GM23338 (cell line): Measurements from ENCODE around the gene ATP8A2. TPM values are rescaled to one million over a fixed set of nuclear protein-coding genes. Genes with fewer than 3 reads are reported as not detected.
A peak's percentile ranks its signal among the peaks of the same experiment; 100 is the strongest.

Experiments
- ATAC-seq: fragments of 200-7000 bp; cut with Tn5 transposase; 3 replicates; pipeline ENCODE4 v1.9.1; 2020
- DNase-seq: peaks from one replicate; pipeline ENCODE4 v3.0.0-alpha.2; 2015; ENCODE audit warnings: low spot score
- H2AFZ ChIP-seq: fragments of 200-600 bp; sonication (generic); 2 replicates; pipeline ENCODE4 v1.8.0; 2016; ENCODE audit warnings: antibody characterized with exemption, mild to moderate bottlenecking, moderate library complexity
- H3F3A ChIP-seq: fragments of 200-600 bp; sonication (generic); replicated peaks from 2 replicates; pipeline ENCODE4 v1.8.0; 2017; ENCODE audit warnings: antibody characterized with exemption, mixed run types, low read depth
- H3K27ac ChIP-seq: fragments of 200-600 bp; sonication (generic); 2 replicates; pipeline ENCODE4 v1.6.1; 2016; ENCODE audit warnings: low read depth
- H3K27me3 ChIP-seq: fragments of 200-600 bp; sonication (generic); 2 replicates; pipeline ENCODE4 v1.8.0; 2016; ENCODE audit warnings: mild to moderate bottlenecking, mixed run types, moderate library complexity; ENCODE audit not compliant: insufficient read depth
- H3K36me3 ChIP-seq: fragments of 200-600 bp; sonication (generic); 2 replicates; pipeline ENCODE4 v1.8.0; 2016; ENCODE audit warnings: mild to moderate bottlenecking; ENCODE audit not compliant: insufficient read depth
- H3K4me1 ChIP-seq: fragments of 200-600 bp; sonication (generic); 2 replicates; pipeline ENCODE4 v1.8.0; 2016; ENCODE audit warnings: mild to moderate bottlenecking, moderate library complexity; ENCODE audit not compliant: insufficient read depth
- H3K4me2 ChIP-seq: fragments of 200-600 bp; sonication (generic); 2 replicates; pipeline ENCODE4 v1.7.1; 2017; ENCODE audit warnings: mixed run types
- H3K4me3 ChIP-seq: fragments of 200-600 bp; sonication (generic); 2 replicates; pipeline ENCODE4 v1.6.1; 2016; ENCODE audit warnings: mixed run types
- H3K79me2 ChIP-seq: fragments of 200-600 bp; sonication (generic); replicated peaks from 2 replicates; pipeline ENCODE4 v1.8.0; 2017; ENCODE audit warnings: mild to moderate bottlenecking; ENCODE audit not compliant: insufficient read depth
- H3K9me2 ChIP-seq: fragments of 200-600 bp; sonication (generic); 2 replicates; pipeline ENCODE4 v1.8.0; 2017; ENCODE audit not compliant: insufficient read depth
- H4K20me1 ChIP-seq: fragments of 200-600 bp; sonication (generic); replicated peaks from 2 replicates; pipeline ENCODE4 v1.8.0; 2017; ENCODE audit warnings: mild to moderate bottlenecking; ENCODE audit not compliant: insufficient read depth
- H3K27ac Mint-ChIP-seq: 2 replicates; pipeline ENCODE4 v1.8.0; 2020; ENCODE audit warnings: inconsistent platforms, mild to moderate bottlenecking, moderate library complexity, mixed read lengths
- H3K27me3 Mint-ChIP-seq: 3 replicates; pipeline ENCODE4 v1.8.0; 2022; ENCODE audit warnings: low read depth, mild to moderate bottlenecking, moderate library complexity, mixed read lengths, inconsistent platforms; ENCODE audit not compliant: insufficient read depth, poor library complexity
- H3K36me3 Mint-ChIP-seq: 3 replicates; pipeline ENCODE4 v1.8.0; 2021; ENCODE audit warnings: low read depth, mild to moderate bottlenecking, inconsistent platforms, moderate library complexity, mixed read lengths
- H3K4me1 Mint-ChIP-seq: 3 replicates; pipeline ENCODE4 v1.8.0; 2020; ENCODE audit warnings: mild to moderate bottlenecking, inconsistent platforms, mixed read lengths
- H3K4me3 Mint-ChIP-seq: 3 replicates; pipeline ENCODE4 v1.8.0; 2021; ENCODE audit warnings: moderate library complexity, mild to moderate bottlenecking, inconsistent platforms, mixed read lengths
- H3K9me3 Mint-ChIP-seq: 3 replicates; pipeline ENCODE4 v1.8.0; 2020; ENCODE audit warnings: moderate library complexity, mild to moderate bottlenecking, inconsistent platforms, mixed read lengths
- CREB1 ChIP-seq: fragments of 250-450 bp; sonication (Bioruptor Pico); IDR thresholded peaks from 2 replicates; pipeline ENCODE4 v1.5.0; 2020; ENCODE audit warnings: low read depth, mild to moderate bottlenecking, moderate library complexity
- ETS1 ChIP-seq: IDR thresholded peaks from 2 replicates; pipeline ENCODE4 v1.6.1; 2016; ENCODE audit warnings: antibody characterized with exemption
- EZH2 ChIP-seq: fragments of 200-600 bp; sonication (generic); IDR thresholded peaks from one replicate; pipeline ENCODE4 v1.8.0; 2017; ENCODE audit warnings: antibody characterized with exemption, mild to moderate bottlenecking, low read depth; ENCODE audit not compliant: unreplicated experiment
- EZH2phosphoT487 ChIP-seq: fragments of 200-600 bp; sonication (generic); IDR thresholded peaks from one replicate; pipeline ENCODE4 v1.8.1; 2018; ENCODE audit warnings: antibody characterized with exemption; ENCODE audit not compliant: unreplicated experiment
- JUNB ChIP-seq: IDR thresholded peaks from one replicate; pipeline ENCODE4 v1.6.1; 2016; ENCODE audit warnings: antibody characterized with exemption; ENCODE audit not compliant: unreplicated experiment
- NANOG ChIP-seq: IDR thresholded peaks from 2 replicates; pipeline ENCODE4 v1.6.1; 2016; ENCODE audit warnings: antibody characterized with exemption, borderline replicate concordance
- REST ChIP-seq: IDR thresholded peaks from one replicate; pipeline ENCODE4 v1.6.1; 2018; ENCODE audit warnings: antibody characterized with exemption; ENCODE audit not compliant: unreplicated experiment
- STAT1 ChIP-seq: IDR thresholded peaks from one replicate; pipeline ENCODE4 v1.6.1; 2016; ENCODE audit warnings: antibody characterized with exemption; ENCODE audit not compliant: unreplicated experiment
- ZNF114 ChIP-seq: fragments of 250-450 bp; sonication (Bioruptor Pico); IDR thresholded peaks from 2 replicates; pipeline ENCODE4 v1.5.0; 2020; ENCODE audit warnings: mild to moderate bottlenecking, moderate library complexity
- polyA plus RNA-seq: library from polyadenylated mRNA; unstranded; fragments of >200 nt; fragmentation: Nextera tagmentation; extraction: Ambion mirVana; gene quantifications from 2 replicates; pipeline ENCODE4 v1.2.1, GENCODE V29; 2016
- total RNA-seq: library from RNA; depleted of rRNA; stranded (reverse); fragments of >200 nt; shearing (Covaris generic); gene quantifications from 2 replicates; pipeline ENCODE4 v1.2.3, GENCODE V29; 2014
- TF ChIP-seq, protein P1 (sequence below): fragments of 250-450 bp; sonication (Bioruptor Pico); IDR thresholded peaks from 2 replicates; pipeline ENCODE4 v1.5.0; 2020; ENCODE audit warnings: mild to moderate bottlenecking, moderate library complexity

The ATP8A2 gene
- total and polyA plus RNA-seq, 2 experiments from 2014 or later, result 5.7 to 8.8 TPM

GRCh38 chr13:25675060-25675459 lies 303.3 kb downstream of the ATP8A2 start:
- peaks cover 3% of the 10 kb centered on the region for H3K9me2 ChIP-seq
- Mint-ChIP-seq H3K9me3 (no peaks in the 10 kb centered on the region; the same call in 1 of the 3 replicates), H3K27me3 (peaks cover 15% of the 10 kb centered on the region), H3K4me1 (peaks cover 32% of the 10 kb centered on the region), H3K36me3 (no peaks in the 10 kb centered on the region), H3K27ac (no peak overlapping the region), H3K4me3 (no peak overlapping the region)
- H3K27ac ChIP-seq, result no peak overlapping the region
- TF ChIP-seq JUNB (no peak), EZH2 (no peak), NANOG (no peak), CREB1 (no peak), STAT1 (no peak), ETS1 (no peak), ZNF114 (CRISPR knock-in tag) (no peak), REST (no peak), EZH2phosphoT487 (no peak)
- TF ChIP-seq, protein P1, sequence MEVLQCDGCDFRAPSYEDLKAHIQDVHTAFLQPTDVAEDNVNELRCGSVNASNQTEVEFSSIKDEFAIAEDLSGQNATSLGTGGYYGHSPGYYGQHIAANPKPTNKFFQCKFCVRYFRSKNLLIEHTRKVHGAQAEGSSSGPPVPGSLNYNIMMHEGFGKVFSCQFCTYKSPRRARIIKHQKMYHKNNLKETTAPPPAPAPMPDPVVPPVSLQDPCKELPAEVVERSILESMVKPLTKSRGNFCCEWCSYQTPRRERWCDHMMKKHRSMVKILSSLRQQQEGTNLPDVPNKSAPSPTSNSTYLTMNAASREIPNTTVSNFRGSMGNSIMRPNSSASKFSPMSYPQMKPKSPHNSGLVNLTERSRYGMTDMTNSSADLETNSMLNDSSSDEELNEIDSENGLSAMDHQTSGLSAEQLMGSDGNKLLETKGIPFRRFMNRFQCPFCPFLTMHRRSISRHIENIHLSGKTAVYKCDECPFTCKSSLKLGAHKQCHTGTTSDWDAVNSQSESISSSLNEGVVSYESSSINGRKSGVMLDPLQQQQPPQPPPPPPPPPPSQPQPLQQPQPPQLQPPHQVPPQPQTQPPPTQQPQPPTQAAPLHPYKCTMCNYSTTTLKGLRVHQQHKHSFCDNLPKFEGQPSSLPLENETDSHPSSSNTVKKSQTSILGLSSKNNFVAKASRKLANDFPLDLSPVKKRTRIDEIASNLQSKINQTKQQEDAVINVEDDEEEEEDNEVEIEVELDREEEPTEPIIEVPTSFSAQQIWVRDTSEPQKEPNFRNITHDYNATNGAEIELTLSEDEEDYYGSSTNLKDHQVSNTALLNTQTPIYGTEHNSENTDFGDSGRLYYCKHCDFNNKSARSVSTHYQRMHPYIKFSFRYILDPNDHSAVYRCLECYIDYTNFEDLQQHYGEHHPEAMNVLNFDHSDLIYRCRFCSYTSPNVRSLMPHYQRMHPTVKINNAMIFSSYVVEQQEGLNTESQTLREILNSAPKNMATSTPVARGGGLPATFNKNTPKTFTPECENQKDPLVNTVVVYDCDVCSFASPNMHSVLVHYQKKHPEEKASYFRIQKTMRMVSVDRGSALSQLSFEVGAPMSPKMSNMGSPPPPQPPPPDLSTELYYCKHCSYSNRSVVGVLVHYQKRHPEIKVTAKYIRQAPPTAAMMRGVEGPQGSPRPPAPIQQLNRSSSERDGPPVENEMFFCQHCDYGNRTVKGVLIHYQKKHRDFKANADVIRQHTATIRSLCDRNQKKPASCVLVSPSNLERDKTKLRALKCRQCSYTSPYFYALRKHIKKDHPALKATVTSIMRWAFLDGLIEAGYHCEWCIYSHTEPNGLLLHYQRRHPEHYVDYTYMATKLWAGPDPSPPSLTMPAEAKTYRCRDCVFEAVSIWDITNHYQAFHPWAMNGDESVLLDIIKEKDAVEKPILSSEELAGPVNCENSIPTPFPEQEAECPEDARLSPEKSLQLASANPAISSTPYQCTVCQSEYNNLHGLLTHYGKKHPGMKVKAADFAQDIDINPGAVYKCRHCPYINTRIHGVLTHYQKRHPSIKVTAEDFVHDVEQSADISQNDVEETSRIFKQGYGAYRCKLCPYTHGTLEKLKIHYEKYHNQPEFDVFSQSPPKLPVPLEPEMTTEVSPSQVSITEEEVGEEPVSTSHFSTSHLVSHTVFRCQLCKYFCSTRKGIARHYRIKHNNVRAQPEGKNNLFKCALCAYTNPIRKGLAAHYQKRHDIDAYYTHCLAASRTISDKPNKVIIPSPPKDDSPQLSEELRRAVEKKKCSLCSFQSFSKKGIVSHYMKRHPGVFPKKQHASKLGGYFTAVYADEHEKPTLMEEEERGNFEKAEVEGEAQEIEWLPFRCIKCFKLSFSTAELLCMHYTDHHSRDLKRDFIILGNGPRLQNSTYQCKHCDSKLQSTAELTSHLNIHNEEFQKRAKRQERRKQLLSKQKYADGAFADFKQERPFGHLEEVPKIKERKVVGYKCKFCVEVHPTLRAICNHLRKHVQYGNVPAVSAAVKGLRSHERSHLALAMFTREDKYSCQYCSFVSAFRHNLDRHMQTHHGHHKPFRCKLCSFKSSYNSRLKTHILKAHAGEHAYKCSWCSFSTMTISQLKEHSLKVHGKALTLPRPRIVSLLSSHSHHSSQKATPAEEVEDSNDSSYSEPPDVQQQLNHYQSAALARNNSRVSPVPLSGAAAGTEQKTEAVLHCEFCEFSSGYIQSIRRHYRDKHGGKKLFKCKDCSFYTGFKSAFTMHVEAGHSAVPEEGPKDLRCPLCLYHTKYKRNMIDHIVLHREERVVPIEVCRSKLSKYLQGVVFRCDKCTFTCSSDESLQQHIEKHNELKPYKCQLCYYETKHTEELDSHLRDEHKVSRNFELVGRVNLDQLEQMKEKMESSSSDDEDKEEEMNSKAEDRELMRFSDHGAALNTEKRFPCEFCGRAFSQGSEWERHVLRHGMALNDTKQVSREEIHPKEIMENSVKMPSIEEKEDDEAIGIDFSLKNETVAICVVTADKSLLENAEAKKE (CRISPR knock-in tag), result no peak
- H3K36me3 ChIP-seq, result no peaks in the 10 kb centered on the region
- ATAC-seq, result no peak
- H4K20me1 ChIP-seq, result no peaks in the 10 kb centered on the region
- H3K4me2 ChIP-seq, result no peak overlapping the region
- H2AFZ ChIP-seq, result no peak overlapping the region
- H3K4me3 ChIP-seq, result no peak overlapping the region
- DNase-seq, result peak; percentile 12
- no peaks in the 10 kb centered on the region for H3F3A ChIP-seq
- peaks cover 13% of the 10 kb centered on the region for H3K4me1 ChIP-seq
- H3K27me3 ChIP-seq, result peaks cover 20% of the 10 kb centered on the region
- no peaks in the 10 kb centered on the region for H3K79me2 ChIP-seq
